ENCODE results near the gene MSI2. TPM values are rescaled to one million over a fixed set of nuclear protein-coding genes. Genes with fewer than 3 reads are reported as not detected.
A peak's percentile ranks its signal among the peaks of the same experiment; 100 is the strongest.

The MSI2 gene
- total RNA-seq, 1 donor from 2014 or later = 67.9 TPM

DNA sequence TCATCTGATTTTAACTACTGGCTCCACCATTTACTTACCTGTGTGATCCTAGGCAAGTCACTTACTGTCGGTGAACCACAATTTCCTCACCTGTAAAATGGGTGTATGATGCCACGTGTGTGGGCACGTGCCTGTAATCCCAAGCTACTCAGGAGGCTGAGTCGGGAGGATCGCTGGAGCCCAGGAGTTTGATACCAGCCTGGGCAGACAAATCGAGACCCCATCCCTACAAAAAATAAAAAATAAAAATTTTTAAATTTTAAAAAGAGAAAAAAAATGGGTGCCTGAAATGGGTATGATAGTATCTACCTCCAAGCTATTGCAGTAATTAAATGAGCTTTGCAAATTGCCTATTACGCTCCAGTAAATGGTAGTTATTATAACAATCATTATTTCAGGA lies 263.5 kb downstream of the MSI2 start:
- peaks cover 30% of the 10 kb centered on the region for H3K4me1 ChIP-seq (ENCODE audit: insufficient read depth, low read length)
- H3K27ac Mint-ChIP-seq (ENCODE audit: unreplicated experiment) = peak overlapping the region; percentile 62
- FAIRE-seq = no peak

GRCh38 chr17:57521606-57522005 lies 265.3 kb downstream of the MSI2 start:
- no peak overlapping the region for H3K27ac ChIP-seq (ENCODE audit: low read depth, low read length)
- H2AFZ ChIP-seq (ENCODE audit: low read depth, low read length) = no peak overlapping the region
- H3K79me2 ChIP-seq (ENCODE audit: insufficient read depth, low read length) = peaks cover 4% of the 10 kb centered on the region
- H3K9me3 ChIP-seq (ENCODE audit: insufficient read depth, low read depth, low read length) = no peaks in the 10 kb centered on the region
- H3K9ac ChIP-seq (ENCODE audit: low read length) = no peak overlapping the region
- TF ChIP-seq EZH2 (IDR thresholded peaks at IDR 0.05; ENCODE audit: insufficient read depth, low read length) = no peak
- TF ChIP-seq CTCF (IDR thresholded peaks at IDR 0.05; ENCODE audit: insufficient read depth, low read depth, low read length) = no peak
- peaks cover 42% of the 10 kb centered on the region for H3K4me1 ChIP-seq (ENCODE audit: insufficient read depth, low read length)
- DNase-seq (ENCODE audit: low read depth) (no peak), FAIRE-seq (no peak)
- Mint-ChIP-seq H3K4me3 (ENCODE audit: unreplicated experiment) (no peak overlapping the region), H3K9me3 (ENCODE audit: unreplicated experiment) (no peaks in the 10 kb centered on the region), H3K27me3 (ENCODE audit: low read depth, unreplicated experiment) (no peaks in the 10 kb centered on the region), H3K36me3 (ENCODE audit: low read depth, unreplicated experiment) (peaks cover 3% of the 10 kb centered on the region), H3K4me1 (ENCODE audit: low read depth, unreplicated experiment) (peaks cover 41% of the 10 kb centered on the region), H3K27ac (ENCODE audit: unreplicated experiment) (no peak overlapping the region)
- no peak overlapping the region for H3K4me2 ChIP-seq (ENCODE audit: low read length)
- H3K4me3 ChIP-seq (ENCODE audit: insufficient read depth, low read depth, low read length) = no peak overlapping the region
- H3K36me3 ChIP-seq (ENCODE audit: insufficient read depth, low read length) = no peaks in the 10 kb centered on the region
- peaks cover under 1% of the 10 kb centered on the region for H4K20me1 ChIP-seq (ENCODE audit: insufficient read depth, low read length)
- no peaks in the 10 kb centered on the region for H3K27me3 ChIP-seq (ENCODE audit: insufficient read depth, low read length)

More for the DNA sequence above, 263.5 kb downstream of the MSI2 start:
- DNase-seq (ENCODE audit: low read depth) = no peak
- Histone ChIP-seq H2AFZ (ENCODE audit: low read depth, low read length) (no peak overlapping the region), H3K27me3 (ENCODE audit: insufficient read depth, low read length) (no peaks in the 10 kb centered on the region), H3K79me2 (ENCODE audit: insufficient read depth, low read length) (peaks cover 4% of the 10 kb centered on the region), H3K4me3 (ENCODE audit: insufficient read depth, low read depth, low read length) (no peak overlapping the region), H3K9me3 (ENCODE audit: insufficient read depth, low read depth, low read length) (no peaks in the 10 kb centered on the region), H3K9ac (ENCODE audit: low read length) (no peak overlapping the region), H3K4me2 (ENCODE audit: low read length) (no peak overlapping the region), H3K27ac (ENCODE audit: low read depth, low read length) (no peak overlapping the region), H3K36me3 (ENCODE audit: insufficient read depth, low read length) (no peaks in the 10 kb centered on the region), H4K20me1 (ENCODE audit: insufficient read depth, low read length) (peaks cover 3% of the 10 kb centered on the region)
- no peak for TF ChIP-seq CTCF (IDR thresholded peaks at IDR 0.05; ENCODE audit: insufficient read depth, low read depth, low read length)
- TF ChIP-seq EZH2 (IDR thresholded peaks at IDR 0.05; ENCODE audit: insufficient read depth, low read length) = no peak
- Mint-ChIP-seq H3K4me1 (ENCODE audit: low read depth, unreplicated experiment) (peaks cover 34% of the 10 kb centered on the region), H3K4me3 (ENCODE audit: unreplicated experiment) (no peak overlapping the region), H3K9me3 (ENCODE audit: unreplicated experiment) (peaks cover 3% of the 10 kb centered on the region), H3K27me3 (ENCODE audit: low read depth, unreplicated experiment) (no peaks in the 10 kb centered on the region), H3K36me3 (ENCODE audit: low read depth, unreplicated experiment) (peaks cover 7% of the 10 kb centered on the region)

DNA sequence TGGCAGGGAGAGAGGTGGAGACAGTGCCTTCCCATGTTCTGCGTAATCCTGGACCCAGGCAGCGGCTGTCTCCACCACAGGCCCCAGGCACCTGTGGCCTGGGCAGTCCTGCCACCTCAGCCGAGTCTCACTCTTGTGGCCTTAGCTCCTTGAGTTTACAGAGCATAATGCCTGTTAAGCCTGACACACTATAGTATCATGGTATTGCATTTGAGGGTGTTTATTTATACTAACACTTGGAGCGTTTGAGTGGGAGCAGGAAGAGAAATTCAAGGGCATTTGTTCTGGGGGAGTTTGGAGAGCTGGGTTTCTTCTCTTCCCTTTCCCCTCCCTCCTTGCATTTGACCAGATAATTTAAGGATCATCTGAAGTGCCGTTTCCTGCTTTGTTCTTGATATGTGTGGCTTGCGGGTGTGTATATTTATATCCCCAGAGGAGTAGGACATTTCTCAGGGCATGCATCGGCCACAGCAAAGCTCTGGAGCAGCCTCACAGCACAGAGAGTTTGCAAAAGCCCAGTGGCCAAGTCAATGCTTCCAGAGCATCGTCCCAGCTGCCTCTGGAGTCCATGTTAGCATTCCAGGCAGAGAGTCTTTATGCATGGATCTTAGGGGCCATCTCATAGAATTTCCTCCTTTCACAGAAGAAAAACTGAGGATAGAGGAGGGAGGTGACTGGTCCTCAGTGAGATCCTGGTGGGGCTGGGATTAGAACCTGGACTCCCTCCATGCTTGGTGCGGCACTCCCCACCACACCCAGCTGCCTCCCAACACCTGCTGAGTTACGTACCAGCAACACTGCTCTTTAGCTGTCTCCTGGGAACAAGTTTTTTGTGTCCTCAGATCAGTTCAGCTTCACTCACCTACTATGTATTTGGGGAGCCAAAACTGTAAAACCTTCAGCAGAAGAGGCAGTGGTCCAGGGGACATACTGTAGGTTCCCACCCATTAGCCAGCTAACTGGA lies 266.0 kb downstream of the MSI2 start:
- no peak for FAIRE-seq

More for the DNA sequence above, 266.0 kb downstream of the MSI2 start:
- Histone ChIP-seq H3K27me3 (ENCODE audit: insufficient read depth, low read length) (no peaks in the 10 kb centered on the region), H3K79me2 (ENCODE audit: insufficient read depth, low read length) (peaks cover 4% of the 10 kb centered on the region), H3K4me3 (ENCODE audit: insufficient read depth, low read depth, low read length) (no peak overlapping the region), H4K20me1 (ENCODE audit: insufficient read depth, low read length) (no peaks in the 10 kb centered on the region), H3K4me2 (ENCODE audit: low read length) (no peak overlapping the region), H3K36me3 (ENCODE audit: insufficient read depth, low read length) (no peaks in the 10 kb centered on the region), H3K4me1 (ENCODE audit: insufficient read depth, low read length) (peaks cover 46% of the 10 kb centered on the region), H3K9me3 (ENCODE audit: insufficient read depth, low read depth, low read length) (no peaks in the 10 kb centered on the region), H2AFZ (ENCODE audit: low read depth, low read length) (no peak overlapping the region), H3K9ac (ENCODE audit: low read length) (no peak overlapping the region), H3K27ac (ENCODE audit: low read depth, low read length) (no peak overlapping the region)
- peaks cover 41% of the 10 kb centered on the region for H3K4me1 Mint-ChIP-seq (ENCODE audit: low read depth, unreplicated experiment)
- H3K4me3 Mint-ChIP-seq (ENCODE audit: unreplicated experiment) = no peak overlapping the region
- TF ChIP-seq CTCF (IDR thresholded peaks at IDR 0.05; ENCODE audit: insufficient read depth, low read depth, low read length) (no peak), EZH2 (IDR thresholded peaks at IDR 0.05; ENCODE audit: insufficient read depth, low read length) (no peak)
- H3K36me3 Mint-ChIP-seq (ENCODE audit: low read depth, unreplicated experiment) = no peaks in the 10 kb centered on the region
- H3K27me3 Mint-ChIP-seq (ENCODE audit: low read depth, unreplicated experiment) = no peaks in the 10 kb centered on the region
- H3K9me3 Mint-ChIP-seq (ENCODE audit: unreplicated experiment) = no peaks in the 10 kb centered on the region
- no peak for DNase-seq (ENCODE audit: low read depth)
- H3K27ac Mint-ChIP-seq (ENCODE audit: unreplicated experiment) = peak overlapping the region; percentile 66
